B cell (primary cell): Measurements from ENCODE around the gene TENT4A. TPM values are rescaled to one million over a fixed set of nuclear protein-coding genes. Genes with fewer than 3 reads are reported as not detected.
"Not testable (repeated sequence)": the region's sequence is repeated elsewhere in the genome, so short reads cannot be mapped to it uniquely, and the experiment has no call there.

Experiments
- ATAC-seq: fragments of 200-7000 bp; cut with Tn5 transposase; one replicate; pipeline ENCODE4 v1.10.0; 2021; ENCODE audit warnings: low read depth, mild to moderate bottlenecking, moderate number of reproducible peaks, moderate library complexity
- CTCF ChIA-PET: fragments of 350-600 bp; sonication (Branson Sonifier 250); formaldehyde crosslinking; loops from one replicate; lab custom pipeline; 2021; ENCODE audit warnings: antibody characterized with exemption, inconsistent platforms; lab: Charles Lee
- POLR2A ChIA-PET: fragments of 350-600 bp; sonication (Branson Sonifier 250); formaldehyde crosslinking; loops from one replicate; lab custom pipeline; 2021; ENCODE audit warnings: antibody characterized with exemption; lab: Charles Lee
- DNase-seq: peaks from one replicate; pipeline ENCODE4 v3.0.0; 2013
- H2AFZ ChIP-seq: 2 replicates; pipeline ENCODE4 v1.6.1; 2012; ENCODE audit warnings: mild to moderate bottlenecking, low read depth, low read length; ENCODE audit not compliant: insufficient read depth, poor library complexity, severe bottlenecking
- H3K27ac ChIP-seq, 2 donors: 1 replicate in 1 of 2; 2 replicates in 1 of 2; pipeline ENCODE4 v1.5.1; 2012 to 2013; ENCODE audit warnings: low read length in 2 of 2, mild to moderate bottlenecking in 2 of 2, moderate library complexity in 1 of 2
- H3K27me3 ChIP-seq, 4 experiments: fragments of 200-600 bp in 1 of 4; sonication (generic) in 1 of 4; replicated peaks in 1 of 4; 1 replicate in 2 of 4; 2 replicates in 2 of 4; pipeline versions ENCODE4 v1.6.1 to v1.7.0; 2013 to 2016; ENCODE audit warnings: low read length in 3 of 4, mild to moderate bottlenecking in 2 of 4, mixed read lengths in 1 of 4, moderate library complexity in 1 of 4; ENCODE audit not compliant: insufficient read depth in 4 of 4, control insufficient read depth in 3 of 4; ENCODE audit errors: control extremely low read depth in 1 of 4
- H3K36me3 ChIP-seq, 2 experiments: replicated peaks in 1 of 2; 1 replicate in 1 of 2; 2 replicates in 1 of 2; pipeline versions ENCODE4 v1.6.1 to v1.7.1; 2013; ENCODE audit warnings: low read length in 1 of 2; ENCODE audit not compliant: insufficient read depth in 2 of 2, control insufficient read depth in 1 of 2; ENCODE audit errors: control extremely low read depth in 1 of 2, extremely low read depth in 1 of 2
- H3K4me1 ChIP-seq, 2 donors: fragments of 200-600 bp in 1 of 2; sonication (generic) in 1 of 2; 1 replicate in 1 of 2; 2 replicates in 1 of 2; pipeline versions ENCODE4 v1.5.1 to v1.6.1; 2013 to 2017; ENCODE audit warnings: low read length in 2 of 2; ENCODE audit not compliant: control insufficient read depth in 2 of 2, insufficient read depth in 2 of 2
- H3K4me2 ChIP-seq: replicated peaks from 2 replicates; pipeline ENCODE3; 2012; ENCODE audit warnings: mild to moderate bottlenecking, low read depth, low read length; ENCODE audit not compliant: poor library complexity, severe bottlenecking
- H3K4me3 ChIP-seq, 5 experiments: fragments of 200-600 bp in 1 of 5; sonication (generic) in 1 of 5; 1 replicate in 3 of 5; 2 replicates in 2 of 5; pipeline versions ENCODE4 v1.5.1 to v1.7.0; 2011 to 2016; ENCODE audit warnings: low read length in 4 of 5, mild to moderate bottlenecking in 4 of 5, low read depth in 2 of 5, control low read depth in 1 of 5, moderate library complexity in 1 of 5; ENCODE audit not compliant: insufficient read depth in 1 of 5; ENCODE audit errors: control extremely low read depth in 1 of 5, extremely low read depth in 1 of 5
- H3K79me2 ChIP-seq: fragments of 200-600 bp; sonication (generic); one replicate; pipeline ENCODE4 v1.6.0; 2016; ENCODE audit warnings: low read length; ENCODE audit not compliant: control insufficient read depth, insufficient read depth
- H3K9ac ChIP-seq: fragments of 200-600 bp; sonication (generic); 2 replicates; pipeline ENCODE4 v1.6.1; 2017; ENCODE audit warnings: mild to moderate bottlenecking, low read length, moderate library complexity
- H3K9me3 ChIP-seq, 3 donors: one replicate each; pipeline versions ENCODE4 v1.6.1 to v1.7.1; 2013; ENCODE audit warnings: low read length in 2 of 3; ENCODE audit not compliant: control insufficient read depth in 2 of 3, insufficient read depth in 1 of 3; ENCODE audit errors: control extremely low read depth in 1 of 3
- H4K20me1 ChIP-seq: 2 replicates; pipeline ENCODE4 v1.6.0; 2012; ENCODE audit warnings: mild to moderate bottlenecking, low read length; ENCODE audit not compliant: insufficient read depth, control insufficient read depth, poor library complexity, severe bottlenecking
- H3K27ac Mint-ChIP-seq: one replicate; pipeline ENCODE4 v1.8.0; 2021; ENCODE audit warnings: mixed read lengths
- H3K27me3 Mint-ChIP-seq: one replicate; pipeline ENCODE4 v1.8.0; 2021; ENCODE audit warnings: mixed read lengths
- H3K4me1 Mint-ChIP-seq: one replicate; pipeline ENCODE4 v1.8.0; 2021; ENCODE audit warnings: mixed read lengths
- H3K4me3 Mint-ChIP-seq: one replicate; pipeline ENCODE4 v1.8.0; 2021; ENCODE audit warnings: mixed read lengths
- H3K9me3 Mint-ChIP-seq: one replicate; pipeline ENCODE4 v1.8.0; 2022; ENCODE audit warnings: mixed read lengths; ENCODE audit not compliant: insufficient read depth
- EZH2 ChIP-seq: IDR thresholded peaks from 2 replicates; pipeline ENCODE4 v1.6.1; 2012; ENCODE audit warnings: borderline replicate concordance, low read depth, mild to moderate bottlenecking, moderate library complexity, low read length; ENCODE audit not compliant: insufficient read depth, poor library complexity, severe bottlenecking
- WGBS: methylation state at CpG from one replicate; pipeline ENCODE4 v1.1.5; 2013; ENCODE audit warnings: missing lambda C conversion rate; ENCODE audit not compliant: insufficient coverage; 5-methylcytosine and 5-hydroxymethylcytosine counted together
- intact Hi-C: fragments of 100-400 bp; cut with micrococcal nuclease; formaldehyde crosslinking; loops from one replicate; pipeline ENCODE4 v1.10.0; 2022
- polyA plus RNA-seq: library from polyadenylated mRNA; depleted of rRNA; stranded (reverse); fragments of >200 nt; gene quantifications from 2 replicates; pipeline ENCODE4 v1.2.3, GENCODE V29; 2012
- total RNA-seq, 2 donors: library from RNA; stranded (reverse); fragments of 120-200 nt in 1 of 2; gene quantifications; 1 replicate in 1 of 2; 2 replicates in 1 of 2; pipeline versions ENCODE4 v1.2.3 to v1.2.4, GENCODE V29; 2013 to 2022
- TF ChIP-seq, protein P1 (sequence below): fragments of 200-600 bp; IDR thresholded peaks from one replicate; pipeline ENCODE4 v1.8.0; 2022; ENCODE audit warnings: antibody characterized with exemption, mild to moderate bottlenecking

The TENT4A gene
- total and polyA plus RNA-seq, 2 donors (not counting 1 experiment from before 2014, with no cell fraction given) = 18.5 to 63.6 TPM

GRCh38 chr5:6772886-6773285 lies 59.7 kb downstream of the TENT4A start:
- H4K20me1 ChIP-seq = no peaks in the 10 kb centered on the region
- no peak overlapping the region for H3K4me2 ChIP-seq
- 97% methylated on average over 11 of the region's 11 CpGs for WGBS
- Mint-ChIP-seq H3K27ac (no peak overlapping the region), H3K9me3 (no peaks in the 10 kb centered on the region), H3K27me3 (peaks cover 17% of the 10 kb centered on the region), H3K4me1 (peaks cover 5% of the 10 kb centered on the region), H3K4me3 (no peak overlapping the region)
- H3K9me3 ChIP-seq = peaks cover 0 to 4% (median 0%) of the 10 kb centered on the region in 3 donors
- H3K9ac ChIP-seq = no peak overlapping the region
- H3K27ac ChIP-seq = no peak overlapping the region
- no peak overlapping the region for H3K4me3 ChIP-seq
- H3K36me3 ChIP-seq = no peaks in the 10 kb centered on the region
- ATAC-seq (no peak), DNase-seq (no peak)
- CTCF ChIA-PET = no interaction called here
- intact Hi-C loops = no loop called here
- TF ChIP-seq, protein P1, sequence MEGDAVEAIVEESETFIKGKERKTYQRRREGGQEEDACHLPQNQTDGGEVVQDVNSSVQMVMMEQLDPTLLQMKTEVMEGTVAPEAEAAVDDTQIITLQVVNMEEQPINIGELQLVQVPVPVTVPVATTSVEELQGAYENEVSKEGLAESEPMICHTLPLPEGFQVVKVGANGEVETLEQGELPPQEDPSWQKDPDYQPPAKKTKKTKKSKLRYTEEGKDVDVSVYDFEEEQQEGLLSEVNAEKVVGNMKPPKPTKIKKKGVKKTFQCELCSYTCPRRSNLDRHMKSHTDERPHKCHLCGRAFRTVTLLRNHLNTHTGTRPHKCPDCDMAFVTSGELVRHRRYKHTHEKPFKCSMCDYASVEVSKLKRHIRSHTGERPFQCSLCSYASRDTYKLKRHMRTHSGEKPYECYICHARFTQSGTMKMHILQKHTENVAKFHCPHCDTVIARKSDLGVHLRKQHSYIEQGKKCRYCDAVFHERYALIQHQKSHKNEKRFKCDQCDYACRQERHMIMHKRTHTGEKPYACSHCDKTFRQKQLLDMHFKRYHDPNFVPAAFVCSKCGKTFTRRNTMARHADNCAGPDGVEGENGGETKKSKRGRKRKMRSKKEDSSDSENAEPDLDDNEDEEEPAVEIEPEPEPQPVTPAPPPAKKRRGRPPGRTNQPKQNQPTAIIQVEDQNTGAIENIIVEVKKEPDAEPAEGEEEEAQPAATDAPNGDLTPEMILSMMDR = no peak
- TF ChIP-seq EZH2 = no peak
- H3K4me1 ChIP-seq = no peaks in the 10 kb centered on the region
- peaks cover 0 to 11% (median 2%) of the 10 kb centered on the region in 4 experiments for H3K27me3 ChIP-seq
- H3K79me2 ChIP-seq = no peaks in the 10 kb centered on the region
- no peak overlapping the region for H2AFZ ChIP-seq
- POLR2A ChIA-PET = no interaction called here

DNA sequence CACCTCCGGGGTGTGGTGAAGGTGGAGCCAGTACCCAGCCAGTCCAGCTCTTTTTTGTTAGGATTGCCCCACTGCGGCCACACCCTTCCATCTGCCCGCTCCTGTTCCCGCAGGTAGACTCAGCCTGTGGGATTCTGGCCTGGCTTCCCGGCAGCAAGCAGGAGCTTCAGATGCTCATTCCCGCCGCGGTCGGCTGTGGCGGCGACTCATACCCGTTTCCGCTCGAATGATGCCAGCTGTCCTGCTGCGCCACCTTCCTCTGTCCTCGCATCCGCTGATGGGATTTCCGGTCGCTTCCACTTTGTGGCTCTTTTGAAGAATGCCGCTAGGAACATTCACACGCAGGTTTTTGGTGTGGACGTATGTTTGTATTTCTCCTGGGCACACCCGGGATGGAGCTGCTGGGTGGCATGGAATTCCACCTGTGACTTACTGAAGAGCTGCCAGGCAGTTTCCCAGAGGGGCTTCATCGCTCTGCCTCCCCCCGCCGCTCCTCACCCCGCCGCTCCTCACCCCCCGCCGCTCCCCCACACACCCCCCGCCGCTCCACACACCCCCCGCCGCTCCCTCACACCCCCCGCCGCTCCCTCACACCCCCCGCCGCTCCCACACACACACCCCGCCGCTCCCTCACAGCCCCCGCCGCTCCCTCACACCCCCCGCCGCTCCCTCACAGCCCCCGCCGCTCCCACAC lies 60.3 kb downstream of the TENT4A start:
- WGBS = 97% methylated on average over 23 of the region's 46 CpGs
- ATAC-seq (no peak), DNase-seq (no peak)
- Histone ChIP-seq H3K27ac (no peak overlapping the region), H3K9ac (no peak overlapping the region), H3K4me3 (no peak overlapping the region), H3K9me3 (peaks cover 0 to 4% (median 0%) of the 10 kb centered on the region in 3 donors), H2AFZ (no peak overlapping the region), H3K36me3 (no peaks in the 10 kb centered on the region), H4K20me1 (no peaks in the 10 kb centered on the region), H3K4me1 (no peaks in the 10 kb centered on the region), H3K27me3 (peaks cover 0 to 11% (median 2%) of the 10 kb centered on the region in 4 experiments), H3K79me2 (no peaks in the 10 kb centered on the region), H3K4me2 (no peak overlapping the region)
- ChIA-PET CTCF (no interaction called here), POLR2A (no interaction called here)
- peaks cover 5% of the 10 kb centered on the region for H3K4me1 Mint-ChIP-seq
- H3K9me3 Mint-ChIP-seq = no peaks in the 10 kb centered on the region
- H3K27ac Mint-ChIP-seq = no peak overlapping the region
- intact Hi-C loops = no loop called here
- TF ChIP-seq EZH2 = no peak
- TF ChIP-seq, protein P1 = no peak
- no peak overlapping the region for H3K4me3 Mint-ChIP-seq
- peaks cover 20% of the 10 kb centered on the region for H3K27me3 Mint-ChIP-seq

GRCh38 chr5:6774207-6774606 lies 61.0 kb downstream of the TENT4A start:
- not testable (repeated sequence) for H3K27ac ChIP-seq, H4K20me1 ChIP-seq, ATAC-seq

More at GRCh38 chr5:6774207-6774606, 61.0 kb downstream of the TENT4A start:
- H3K4me3 Mint-ChIP-seq, intact Hi-C loops, H3K4me1 Mint-ChIP-seq, H3K4me1 ChIP-seq, H3K36me3 ChIP-seq, H3K4me2 ChIP-seq, H3K4me3 ChIP-seq, CTCF ChIA-PET, H3K27ac Mint-ChIP-seq, H3K9me3 ChIP-seq, H3K9me3 Mint-ChIP-seq, DNase-seq, POLR2A ChIA-PET, H3K79me2 ChIP-seq, H3K9ac ChIP-seq, H2AFZ ChIP-seq: not testable (repeated sequence)
- H3K27me3 ChIP-seq = peaks cover 0 to 11% (median 2%) of the 10 kb centered on the region in 4 experiments
- peaks cover 22% of the 10 kb centered on the region for H3K27me3 Mint-ChIP-seq
- WGBS = no CpG with 5 or more reads among the region's 27 CpGs
